ENCODE results near the gene HAUS7.

The HAUS7 gene

DNA sequence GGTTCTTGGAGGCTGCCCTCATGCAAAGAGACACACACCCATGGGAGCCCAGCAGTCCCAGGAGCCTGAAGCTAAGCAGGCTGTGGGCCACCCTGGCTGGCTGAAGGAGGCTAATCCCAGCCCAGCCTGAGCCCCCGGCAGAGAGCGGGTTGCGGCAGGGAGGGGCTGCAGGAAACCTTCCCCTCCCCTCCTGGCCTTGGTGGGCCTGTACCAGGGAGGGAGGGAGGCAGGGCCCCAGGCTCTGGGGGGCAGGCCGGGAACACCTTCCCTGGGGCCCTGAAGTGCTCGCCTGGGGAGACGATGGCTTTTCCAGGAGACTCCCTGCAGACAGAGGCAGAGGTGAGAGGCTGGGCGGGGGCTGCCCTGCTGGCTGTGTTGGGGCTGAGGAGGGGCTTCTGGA is 28.1 kb upstream of the HAUS7 start:
- no peak for DNase-seq

- DNase-seq, result no peak
Measured at GRCh38 chrX:153496590-153496959, 26.2 kb upstream of the HAUS7 start.

GRCh38 chrX:153495903-153496589 is 25.7 kb upstream of the HAUS7 start:
- DNase-seq, result no peak

- DNase-seq, result no peak
Measured at GRCh38 chrX:153495362-153495751, 25.0 kb upstream of the HAUS7 start.

DNA sequence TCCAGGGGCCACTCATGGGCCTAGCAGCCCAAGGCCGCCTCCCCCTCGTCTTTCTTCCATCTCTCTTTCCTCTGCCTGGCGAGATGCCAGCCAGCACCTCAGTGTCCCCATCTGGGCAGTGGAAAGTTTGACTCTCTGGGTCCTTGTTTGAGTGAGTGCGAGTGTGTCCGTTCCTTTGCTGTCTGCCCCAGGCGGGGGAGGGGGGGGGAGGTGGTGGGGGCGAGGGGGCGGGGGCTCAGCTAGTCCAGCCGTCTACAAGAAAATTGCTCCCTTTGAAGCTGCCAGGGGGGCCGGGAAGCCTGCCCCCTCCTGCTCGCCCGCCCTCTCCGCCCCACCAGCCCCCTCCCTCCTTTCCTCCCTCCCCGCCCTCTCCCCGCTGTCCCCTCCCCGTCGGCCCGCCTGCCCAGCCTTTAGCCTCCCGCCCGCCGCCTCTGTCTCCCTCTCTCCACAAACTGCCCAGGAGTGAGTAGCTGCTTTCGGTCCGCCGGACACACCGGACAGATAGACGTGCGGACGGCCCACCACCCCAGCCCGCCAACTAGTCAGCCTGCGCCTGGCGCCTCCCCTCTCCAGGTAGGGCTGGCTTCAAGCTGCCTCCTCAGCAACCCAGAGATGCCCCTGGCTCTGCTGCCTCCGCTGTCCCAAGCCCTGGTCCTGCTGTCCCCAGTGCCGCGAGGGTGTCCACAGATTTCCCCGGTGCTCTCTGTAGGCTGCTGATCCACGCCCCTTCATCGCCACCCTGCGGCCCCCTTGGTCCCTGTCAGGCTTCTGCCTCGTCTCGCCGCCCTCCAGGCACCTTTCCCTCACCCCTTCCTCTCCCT is 24.4 kb upstream of the HAUS7 start, which contains the start of gene BGN:
Gene BGN (plus strand): TSS at position 440 of the 821 bp plus-strand sequence. CDS start 9,652 bp downstream, outside the sequence.
- DNase-seq, result peak; percentile 48

DNA sequence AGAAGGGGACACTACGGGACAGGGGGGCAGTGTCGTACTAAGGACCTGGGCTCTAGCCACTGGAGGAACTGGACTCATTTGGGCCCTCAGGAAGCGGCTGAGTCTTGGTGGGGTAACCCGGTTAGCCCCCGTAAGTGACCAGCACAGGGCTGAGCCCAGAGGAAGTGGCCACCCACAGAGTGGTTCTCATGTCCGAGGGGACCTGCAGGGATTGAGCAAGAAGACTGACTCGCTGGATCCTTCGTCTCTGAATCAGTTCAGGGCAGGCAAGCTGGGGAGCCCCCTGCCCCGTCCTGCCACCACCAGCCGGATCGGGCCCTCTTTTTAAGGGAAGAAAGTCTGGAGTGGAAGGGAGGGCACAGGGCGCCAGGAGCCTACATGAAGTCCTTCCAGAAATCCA is 23.7 kb upstream of the HAUS7 start:
- no peak for DNase-seq

GRCh38 chrX:153493085-153493484 is 22.7 kb upstream of the HAUS7 start:
- DNase-seq, result no peak

GRCh38 chrX:153492543-153492942 is 22.2 kb upstream of the HAUS7 start:
- DNase-seq, result no peak

- no peak for DNase-seq
Measured at GRCh38 chrX:153491918-153492317, 21.5 kb upstream of the HAUS7 start.

- DNase-seq, result no peak
Measured at GRCh38 chrX:153491351-153491914, 21.1 kb upstream of the HAUS7 start.

GRCh38 chrX:153490217-153490930 is 20.0 kb upstream of the HAUS7 start:
- DNase-seq, result no peak

GRCh38 chrX:153488231-153488914 is 18.0 kb upstream of the HAUS7 start:
- DNase-seq, result no peak

- no peak for DNase-seq
Measured at GRCh38 chrX:153487590-153488071, 17.3 kb upstream of the HAUS7 start.

- DNase-seq, result no peak
Measured at GRCh38 chrX:153486171-153486570, 15.8 kb upstream of the HAUS7 start.

- no peak for DNase-seq
Measured at GRCh38 chrX:153485396-153486080, 15.2 kb upstream of the HAUS7 start.

GRCh38 chrX:153482376-153483015 is 12.1 kb upstream of the HAUS7 start:
- DNase-seq, result no peak

GRCh38 chrX:153481043-153481442 is 10.7 kb upstream of the HAUS7 start:
- DNase-seq, result no peak

DNA sequence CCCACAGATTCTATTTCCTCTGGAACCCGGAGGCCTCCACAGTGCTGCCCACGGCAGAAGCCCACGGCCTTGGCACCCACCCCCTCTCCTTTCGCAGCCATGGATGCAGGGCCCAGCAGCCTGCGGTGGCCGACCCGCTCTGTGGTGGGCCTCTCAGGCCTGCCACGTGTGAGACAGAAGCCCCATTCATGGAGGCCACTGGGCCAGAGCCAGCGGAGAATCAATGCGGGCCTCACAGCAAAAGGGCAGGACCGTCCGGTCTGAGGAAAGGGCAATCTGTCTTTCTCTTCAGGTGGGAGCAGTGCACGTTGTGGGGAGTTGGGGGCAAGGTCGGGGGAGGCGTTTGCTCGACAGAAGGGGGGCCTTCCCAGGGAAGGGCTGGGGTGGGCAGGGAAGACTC is 8.4 kb upstream of the HAUS7 start:
- no peak for DNase-seq

DNA sequence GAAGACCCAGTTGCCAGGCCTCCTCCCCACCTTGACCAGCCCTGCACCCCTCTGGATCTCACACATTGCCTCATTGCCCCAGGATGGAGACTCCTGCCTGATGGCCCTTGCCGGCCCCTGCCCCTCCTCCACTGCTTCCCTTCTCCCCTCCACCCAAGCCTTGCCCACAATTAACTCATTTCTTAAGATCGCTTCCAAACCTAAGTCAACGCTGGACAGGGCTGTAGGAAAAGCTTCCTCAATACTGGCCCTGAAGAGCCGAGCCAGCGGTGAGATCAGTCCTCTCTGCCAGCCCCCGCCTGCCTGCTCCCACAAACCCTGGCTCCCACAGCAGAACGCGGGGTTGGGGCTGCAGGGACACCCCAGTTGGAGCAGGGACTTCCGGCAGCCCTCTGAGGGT is 7.5 kb upstream of the HAUS7 start:
- no peak for DNase-seq

DNA sequence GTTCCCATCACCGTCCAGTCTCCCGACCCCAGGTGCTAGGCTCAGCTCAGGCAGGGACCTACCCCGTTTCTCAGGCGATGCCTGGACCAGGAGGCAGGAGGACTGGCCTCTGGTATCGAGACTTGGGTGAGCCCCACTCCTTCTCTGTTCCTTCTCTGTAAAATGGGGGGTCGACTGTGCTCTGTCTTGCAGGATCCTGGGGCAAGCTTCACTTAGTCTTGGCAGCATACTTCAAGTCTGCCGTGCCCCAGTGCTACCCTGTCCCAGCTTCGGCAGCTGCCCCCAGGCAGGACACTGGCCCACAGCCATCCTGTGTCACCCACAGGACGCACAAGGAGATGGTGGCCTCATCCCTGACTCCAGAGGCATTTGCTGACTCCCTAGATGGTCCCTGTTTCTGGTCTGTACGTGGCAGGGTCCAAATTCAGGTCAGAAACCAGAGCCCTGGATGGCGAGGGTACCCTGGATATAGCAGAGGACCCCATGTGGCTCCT is 7.0 kb upstream of the HAUS7 start:
- DNase-seq, result no peak

DNA sequence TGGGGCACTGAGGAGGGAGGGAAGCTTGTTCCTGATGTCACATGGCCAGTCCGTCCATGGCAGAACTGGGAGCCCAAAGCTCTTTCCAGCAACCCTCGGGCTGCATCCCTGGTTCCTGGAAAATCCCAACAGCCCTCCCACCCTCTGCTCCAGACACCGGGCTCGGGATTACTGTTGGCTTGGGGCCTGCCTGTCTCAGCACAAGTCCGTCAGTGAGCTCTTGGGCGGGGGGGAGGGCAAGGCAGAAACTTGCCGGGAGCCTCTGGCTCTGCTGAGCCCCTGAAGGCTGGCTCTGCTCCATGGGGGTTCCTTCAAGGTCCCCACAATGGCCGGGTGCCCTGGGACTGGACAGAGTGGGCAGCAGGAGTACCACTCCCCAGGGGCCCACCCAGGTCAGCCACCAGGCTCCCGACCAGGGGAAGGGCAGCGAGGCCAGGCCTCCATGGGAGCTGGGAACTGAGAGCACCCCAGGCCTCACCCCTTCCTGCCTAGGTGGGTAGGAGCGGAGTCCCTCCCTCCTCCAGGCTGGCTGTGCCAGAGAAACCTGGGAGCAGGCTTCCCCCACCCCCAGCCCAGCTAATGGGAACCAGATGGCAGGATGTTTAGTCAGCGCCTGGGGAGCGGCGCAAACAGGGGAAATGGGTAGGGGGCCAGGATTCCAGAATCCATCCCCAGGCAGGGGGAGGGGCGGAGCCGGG is 6.4 kb upstream of the HAUS7 start:
- peak; percentile 12 for DNase-seq
